ENCODE measurements around the gene GLRB.

GLRB gene

DNA sequence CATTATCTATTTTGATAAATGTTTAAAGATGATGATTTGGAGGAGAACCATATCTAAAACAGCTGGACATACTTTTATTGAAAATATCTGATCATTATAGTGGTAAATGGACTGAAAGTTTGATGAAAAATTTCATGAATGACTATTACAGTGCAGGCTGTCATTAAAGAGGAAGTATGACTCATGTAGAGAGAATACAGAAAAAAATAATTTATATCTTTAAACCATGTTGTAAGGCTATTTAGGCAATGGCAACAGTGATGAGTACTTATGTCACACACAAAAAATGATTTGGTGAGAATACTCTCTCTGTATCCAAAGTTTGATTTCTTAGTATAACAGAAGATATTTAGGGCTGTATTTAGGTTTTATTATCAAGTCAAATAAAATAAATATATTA lies 3.9 kb upstream of the GLRB start:
- Histone ChIP-seq H3K4me3 (ENCODE audit: low read length) (no peak overlapping the region), H3K9me2 (replicated peaks; ENCODE audit: insufficient read depth, low read length) (no peaks in the 10 kb centered on the region), H3K79me2 (ENCODE audit: low read length) (no peaks in the 10 kb centered on the region), H2AFZ (ENCODE audit: low read length) (no peak overlapping the region), H3K4me1 (ENCODE audit: low read length) (no peaks in the 10 kb centered on the region), H3K27me3 (replicated peaks; ENCODE audit: insufficient read depth, low read length) (no peaks in the 10 kb centered on the region), H3K27ac (ENCODE audit: low read length) (no peak overlapping the region), H3K9ac (ENCODE audit: low read length) (no peak overlapping the region), H3F3A (ENCODE audit: insufficient read depth, low read length) (no peaks in the 10 kb centered on the region), H3K9me3 (replicated peaks; ENCODE audit: insufficient read depth, low read length) (no peaks in the 10 kb centered on the region), H3K36me3 (replicated peaks; ENCODE audit: insufficient read depth, low read length) (no peaks in the 10 kb centered on the region), H3K4me2 (ENCODE audit: low read depth, low read length) (no peak overlapping the region), H4K20me1 (ENCODE audit: insufficient read depth, low read length) (no peaks in the 10 kb centered on the region)
- DNase-seq: no peak
- TF ChIP-seq, protein P1, sequence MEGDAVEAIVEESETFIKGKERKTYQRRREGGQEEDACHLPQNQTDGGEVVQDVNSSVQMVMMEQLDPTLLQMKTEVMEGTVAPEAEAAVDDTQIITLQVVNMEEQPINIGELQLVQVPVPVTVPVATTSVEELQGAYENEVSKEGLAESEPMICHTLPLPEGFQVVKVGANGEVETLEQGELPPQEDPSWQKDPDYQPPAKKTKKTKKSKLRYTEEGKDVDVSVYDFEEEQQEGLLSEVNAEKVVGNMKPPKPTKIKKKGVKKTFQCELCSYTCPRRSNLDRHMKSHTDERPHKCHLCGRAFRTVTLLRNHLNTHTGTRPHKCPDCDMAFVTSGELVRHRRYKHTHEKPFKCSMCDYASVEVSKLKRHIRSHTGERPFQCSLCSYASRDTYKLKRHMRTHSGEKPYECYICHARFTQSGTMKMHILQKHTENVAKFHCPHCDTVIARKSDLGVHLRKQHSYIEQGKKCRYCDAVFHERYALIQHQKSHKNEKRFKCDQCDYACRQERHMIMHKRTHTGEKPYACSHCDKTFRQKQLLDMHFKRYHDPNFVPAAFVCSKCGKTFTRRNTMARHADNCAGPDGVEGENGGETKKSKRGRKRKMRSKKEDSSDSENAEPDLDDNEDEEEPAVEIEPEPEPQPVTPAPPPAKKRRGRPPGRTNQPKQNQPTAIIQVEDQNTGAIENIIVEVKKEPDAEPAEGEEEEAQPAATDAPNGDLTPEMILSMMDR (IDR thresholded peaks at IDR 0.05; ENCODE audit: low read length): no peak
- TF ChIP-seq EZH2phosphoT487 (IDR thresholded peaks at IDR 0.05; ENCODE audit: low read length) (no peak), EZH2 (optimal IDR thresholded peaks at IDR 0.05; ENCODE audit: low read depth, low read length) (no peak)

DNA sequence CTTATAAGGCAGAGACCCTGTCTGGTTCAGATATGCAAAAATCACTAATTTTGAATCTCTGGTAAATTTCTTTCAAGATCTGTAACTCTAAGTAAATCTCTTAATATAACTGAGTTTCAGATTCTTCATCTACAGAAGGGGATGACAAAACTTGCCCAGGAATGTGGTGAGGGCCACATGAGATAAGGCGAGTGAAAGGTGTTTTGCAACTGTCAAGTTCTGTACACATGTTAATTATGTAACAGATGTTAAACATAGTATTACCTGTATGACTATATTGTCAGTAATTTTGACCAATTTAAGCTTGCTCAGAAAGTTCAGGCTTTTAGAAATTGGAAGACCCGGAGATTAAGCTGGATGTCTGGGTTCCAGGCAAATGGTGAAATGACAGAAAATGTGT lies 549 bp upstream of the GLRB start:
- no peak overlapping the region for H3K4me3 ChIP-seq (ENCODE audit: low read length)
- no peaks in the 10 kb centered on the region for H3K9me2 ChIP-seq (replicated peaks; ENCODE audit: insufficient read depth, low read length)
- H3K4me1 ChIP-seq (ENCODE audit: low read length): no peaks in the 10 kb centered on the region
- no peaks in the 10 kb centered on the region for H3K27me3 ChIP-seq (replicated peaks; ENCODE audit: insufficient read depth, low read length)
- no peaks in the 10 kb centered on the region for H3F3A ChIP-seq (ENCODE audit: insufficient read depth, low read length)
- H3K27ac ChIP-seq (ENCODE audit: low read length): no peak overlapping the region
- H3K9me3 ChIP-seq (replicated peaks; ENCODE audit: insufficient read depth, low read length): no peaks in the 10 kb centered on the region
- no peaks in the 10 kb centered on the region for H3K79me2 ChIP-seq (ENCODE audit: low read length)
- no peaks in the 10 kb centered on the region for H4K20me1 ChIP-seq (ENCODE audit: insufficient read depth, low read length)
- TF ChIP-seq EZH2 (optimal IDR thresholded peaks at IDR 0.05; ENCODE audit: low read depth, low read length): no peak
- TF ChIP-seq, protein P1 (IDR thresholded peaks at IDR 0.05; ENCODE audit: low read length): no peak
- no peak for TF ChIP-seq EZH2phosphoT487 (IDR thresholded peaks at IDR 0.05; ENCODE audit: low read length)
- H3K9ac ChIP-seq (ENCODE audit: low read length): no peak overlapping the region
- H3K36me3 ChIP-seq (replicated peaks; ENCODE audit: insufficient read depth, low read length): no peaks in the 10 kb centered on the region
- no peak for DNase-seq
- no peak overlapping the region for H2AFZ ChIP-seq (ENCODE audit: low read length)
- no peak overlapping the region for H3K4me2 ChIP-seq (ENCODE audit: low read depth, low read length)

GRCh38 chr4:157076578-157076947 lies 613 bp downstream of the GLRB start:
- Histone ChIP-seq H3K9ac (ENCODE audit: low read length) (no peak overlapping the region), H3K27me3 (replicated peaks; ENCODE audit: insufficient read depth, low read length) (no peaks in the 10 kb centered on the region), H3K4me3 (ENCODE audit: low read length) (no peak overlapping the region), H3K27ac (ENCODE audit: low read length) (no peak overlapping the region), H3K4me2 (ENCODE audit: low read depth, low read length) (no peak overlapping the region), H3K79me2 (ENCODE audit: low read length) (no peaks in the 10 kb centered on the region), H3K4me1 (ENCODE audit: low read length) (no peaks in the 10 kb centered on the region), H3K9me2 (replicated peaks; ENCODE audit: insufficient read depth, low read length) (no peaks in the 10 kb centered on the region), H4K20me1 (ENCODE audit: insufficient read depth, low read length) (no peaks in the 10 kb centered on the region), H3F3A (ENCODE audit: insufficient read depth, low read length) (no peaks in the 10 kb centered on the region), H2AFZ (ENCODE audit: low read length) (no peak overlapping the region), H3K36me3 (replicated peaks; ENCODE audit: insufficient read depth, low read length) (no peaks in the 10 kb centered on the region), H3K9me3 (replicated peaks; ENCODE audit: insufficient read depth, low read length) (no peaks in the 10 kb centered on the region)
- TF ChIP-seq, protein P1 (IDR thresholded peaks at IDR 0.05; ENCODE audit: low read length): no peak
- no peak for TF ChIP-seq EZH2phosphoT487 (IDR thresholded peaks at IDR 0.05; ENCODE audit: low read length)
- no peak for TF ChIP-seq EZH2 (optimal IDR thresholded peaks at IDR 0.05; ENCODE audit: low read depth, low read length)
- no peak for DNase-seq
